DND-41 (cell line): ENCODE measurements around the gene HSPG2.

Experiments used
- ATAC-seq: fragments of 200-7000 bp; cut with Tn5 transposase; 3 replicates; pipeline ENCODE4 v1.9.1; 2021; ENCODE audit warnings: low read depth; ENCODE audit not compliant: insufficient read depth
- DNase-seq: peaks from one replicate; pipeline ENCODE4 v3.0.0-alpha.2; 2020
- H2AFZ ChIP-seq: 2 replicates; pipeline ENCODE4 v1.6.0; 2012; ENCODE audit warnings: low read depth, low read length
- H3K27ac ChIP-seq: 2 replicates; pipeline ENCODE4 v1.5.1; 2012; ENCODE audit warnings: low read length, inconsistent platforms
- H3K27me3 ChIP-seq: fragments of 200-600 bp; sonication (generic); 2 replicates; pipeline ENCODE4 v1.6.0; 2012; ENCODE audit warnings: low read length, mild to moderate bottlenecking, inconsistent platforms; ENCODE audit not compliant: insufficient read depth, poor library complexity
- H3K36me3 ChIP-seq: 2 replicates; pipeline ENCODE4 v1.5.1; 2012; ENCODE audit warnings: low read length, inconsistent platforms; ENCODE audit not compliant: insufficient read depth
- H3K4me1 ChIP-seq: 2 replicates; pipeline ENCODE4 v1.5.1; 2012; ENCODE audit warnings: mild to moderate bottlenecking, low read length; ENCODE audit not compliant: insufficient read depth
- H3K4me2 ChIP-seq: 2 replicates; pipeline ENCODE4 v1.6.0; 2012; ENCODE audit warnings: mild to moderate bottlenecking, moderate library complexity, low read length, inconsistent platforms; ENCODE audit not compliant: insufficient read depth
- H3K4me3 ChIP-seq, 2 experiments: fragments of 200-600 bp in 1 of 2; shearing (Covaris generic) in 1 of 2; 2 replicates each; pipeline ENCODE4 v1.5.1; 2012 to 2016; ENCODE audit warnings: inconsistent platforms in 2 of 2, low read length in 2 of 2, mild to moderate bottlenecking in 2 of 2, low read depth in 1 of 2, moderate library complexity in 1 of 2
- H3K79me2 ChIP-seq: 2 replicates; pipeline ENCODE4 v1.6.0; 2012; ENCODE audit warnings: low read length, inconsistent platforms; ENCODE audit not compliant: insufficient read depth
- H3K9ac ChIP-seq: 2 replicates; pipeline ENCODE4 v1.6.0; 2012; ENCODE audit warnings: low read depth, mild to moderate bottlenecking, inconsistent platforms, low read length, moderate library complexity
- H3K9me3 ChIP-seq: 2 replicates; pipeline ENCODE4 v1.5.1; 2012; ENCODE audit warnings: low read length, moderate library complexity, mild to moderate bottlenecking, inconsistent platforms; ENCODE audit not compliant: insufficient read depth, severe bottlenecking
- H4K20me1 ChIP-seq: 2 replicates; pipeline ENCODE4 v1.6.0; 2012; ENCODE audit warnings: low read length; ENCODE audit not compliant: insufficient read depth
- CTCF ChIP-seq: IDR thresholded peaks from 2 replicates; pipeline ENCODE4 v1.5.1; 2012; ENCODE audit warnings: borderline replicate concordance, low read length, moderate library complexity, mild to moderate bottlenecking; ENCODE audit not compliant: poor library complexity, severe bottlenecking; ENCODE audit errors: extremely low read depth
- EZH2 ChIP-seq: IDR thresholded peaks from 3 replicates; pipeline ENCODE4 v1.6.1; 2012; ENCODE audit warnings: borderline replicate concordance, low read depth, mild to moderate bottlenecking, moderate library complexity, low read length, inconsistent platforms; ENCODE audit not compliant: severe bottlenecking

Gene HSPG2

GRCh38 chr1:21930080-21930571, 7.0 kb downstream of the HSPG2 start:
- Histone ChIP-seq H3K27ac (no peak overlapping the region), H3K9me3 (no peaks in the 10 kb centered on the region), H4K20me1 (no peaks in the 10 kb centered on the region), H3K79me2 (no peaks in the 10 kb centered on the region), H3K27me3 (no peaks in the 10 kb centered on the region), H3K4me1 (no peaks in the 10 kb centered on the region), H3K36me3 (no peaks in the 10 kb centered on the region), H2AFZ (no peak overlapping the region), H3K4me2 (no peak overlapping the region), H3K4me3 (no peak overlapping the region), H3K9ac (no peak overlapping the region)
- ATAC-seq = no peak
- no peak for DNase-seq
- no peak for TF ChIP-seq EZH2
- TF ChIP-seq CTCF = no peak

- Histone ChIP-seq H3K27me3 (no peaks in the 10 kb centered on the region), H3K9me3 (no peaks in the 10 kb centered on the region), H3K4me2 (no peak overlapping the region), H3K9ac (no peak overlapping the region), H4K20me1 (no peaks in the 10 kb centered on the region), H3K27ac (no peak overlapping the region), H3K4me3 (no peak overlapping the region), H3K79me2 (no peaks in the 10 kb centered on the region), H3K36me3 (no peaks in the 10 kb centered on the region), H2AFZ (no peak overlapping the region), H3K4me1 (no peaks in the 10 kb centered on the region)
- no peak for DNase-seq
- no peak for ATAC-seq
- TF ChIP-seq CTCF (no peak), EZH2 (no peak)
Measured at GRCh38 chr1:21927533-21928237, 9.4 kb downstream of the HSPG2 start.

- Histone ChIP-seq H3K4me2 (no peak overlapping the region), H3K9ac (no peak overlapping the region), H3K27me3 (peaks cover 4% of the 10 kb centered on the region), H3K4me1 (no peaks in the 10 kb centered on the region), H3K4me3 (no peak overlapping the region), H3K79me2 (no peaks in the 10 kb centered on the region), H2AFZ (no peak overlapping the region), H4K20me1 (no peaks in the 10 kb centered on the region), H3K9me3 (no peaks in the 10 kb centered on the region), H3K27ac (no peak overlapping the region), H3K36me3 (no peaks in the 10 kb centered on the region)
- no peak for ATAC-seq
- no peak for DNase-seq
- no peak for TF ChIP-seq CTCF
- TF ChIP-seq EZH2 = no peak
Measured at GRCh38 chr1:21926814-21927532, 10.1 kb downstream of the HSPG2 start.
